GM13977 (cell line): Measurements from ENCODE around the gene KIF1A.

Experiments
- DNase-seq: peaks from one replicate; pipeline ENCODE4 v3.0.0; 2012; ENCODE audit warnings: low spot score
- in situ Hi-C: fragments of 300-500 bp; cut with MboI; formaldehyde crosslinking; loops from one replicate; pipeline ENCODE4 v1.12.0; 2022; ENCODE audit warnings: low sequenced_read_pairs, low pct_unique_long_range_greater_than_20kb, mixed read lengths, inconsistent platforms; ENCODE audit not compliant: unreplicated experiment
- TF ChIP-seq, protein P1 (sequence below): IDR thresholded peaks from 2 replicates; pipeline ENCODE4 v1.5.1; 2012; ENCODE audit warnings: mild to moderate bottlenecking, control low read depth; ENCODE audit not compliant: insufficient read depth; ENCODE audit errors: extremely low read depth, missing control alignments

KIF1A gene

DNA sequence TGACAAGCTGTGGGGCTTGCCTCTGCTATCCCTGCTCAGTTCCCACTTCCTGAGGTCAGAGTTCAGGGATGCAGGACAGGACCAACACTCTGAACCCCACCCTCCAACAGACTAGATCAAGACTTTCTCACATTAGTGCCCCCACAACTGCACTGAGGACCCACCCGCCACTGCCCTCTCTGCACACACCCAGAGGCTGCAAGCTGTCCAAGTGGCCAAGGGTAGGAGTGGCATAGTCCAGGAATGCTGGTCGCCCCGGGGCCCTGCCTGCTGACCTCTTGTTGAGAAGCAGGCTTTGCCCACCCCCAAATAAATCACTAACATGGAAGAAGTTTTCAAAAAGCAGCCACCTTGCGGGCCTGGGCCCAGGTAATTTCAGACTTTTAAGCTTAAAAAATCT lies 5.5 kb upstream of the KIF1A start:
- TF ChIP-seq, protein P1, sequence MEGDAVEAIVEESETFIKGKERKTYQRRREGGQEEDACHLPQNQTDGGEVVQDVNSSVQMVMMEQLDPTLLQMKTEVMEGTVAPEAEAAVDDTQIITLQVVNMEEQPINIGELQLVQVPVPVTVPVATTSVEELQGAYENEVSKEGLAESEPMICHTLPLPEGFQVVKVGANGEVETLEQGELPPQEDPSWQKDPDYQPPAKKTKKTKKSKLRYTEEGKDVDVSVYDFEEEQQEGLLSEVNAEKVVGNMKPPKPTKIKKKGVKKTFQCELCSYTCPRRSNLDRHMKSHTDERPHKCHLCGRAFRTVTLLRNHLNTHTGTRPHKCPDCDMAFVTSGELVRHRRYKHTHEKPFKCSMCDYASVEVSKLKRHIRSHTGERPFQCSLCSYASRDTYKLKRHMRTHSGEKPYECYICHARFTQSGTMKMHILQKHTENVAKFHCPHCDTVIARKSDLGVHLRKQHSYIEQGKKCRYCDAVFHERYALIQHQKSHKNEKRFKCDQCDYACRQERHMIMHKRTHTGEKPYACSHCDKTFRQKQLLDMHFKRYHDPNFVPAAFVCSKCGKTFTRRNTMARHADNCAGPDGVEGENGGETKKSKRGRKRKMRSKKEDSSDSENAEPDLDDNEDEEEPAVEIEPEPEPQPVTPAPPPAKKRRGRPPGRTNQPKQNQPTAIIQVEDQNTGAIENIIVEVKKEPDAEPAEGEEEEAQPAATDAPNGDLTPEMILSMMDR, result no peak
- no peak for DNase-seq
- in situ Hi-C loops, result loop anchor here (25.0 kb wide), 1 partner anchor 313 kb away; no protein-coding TSS in a partner anchor

DNA sequence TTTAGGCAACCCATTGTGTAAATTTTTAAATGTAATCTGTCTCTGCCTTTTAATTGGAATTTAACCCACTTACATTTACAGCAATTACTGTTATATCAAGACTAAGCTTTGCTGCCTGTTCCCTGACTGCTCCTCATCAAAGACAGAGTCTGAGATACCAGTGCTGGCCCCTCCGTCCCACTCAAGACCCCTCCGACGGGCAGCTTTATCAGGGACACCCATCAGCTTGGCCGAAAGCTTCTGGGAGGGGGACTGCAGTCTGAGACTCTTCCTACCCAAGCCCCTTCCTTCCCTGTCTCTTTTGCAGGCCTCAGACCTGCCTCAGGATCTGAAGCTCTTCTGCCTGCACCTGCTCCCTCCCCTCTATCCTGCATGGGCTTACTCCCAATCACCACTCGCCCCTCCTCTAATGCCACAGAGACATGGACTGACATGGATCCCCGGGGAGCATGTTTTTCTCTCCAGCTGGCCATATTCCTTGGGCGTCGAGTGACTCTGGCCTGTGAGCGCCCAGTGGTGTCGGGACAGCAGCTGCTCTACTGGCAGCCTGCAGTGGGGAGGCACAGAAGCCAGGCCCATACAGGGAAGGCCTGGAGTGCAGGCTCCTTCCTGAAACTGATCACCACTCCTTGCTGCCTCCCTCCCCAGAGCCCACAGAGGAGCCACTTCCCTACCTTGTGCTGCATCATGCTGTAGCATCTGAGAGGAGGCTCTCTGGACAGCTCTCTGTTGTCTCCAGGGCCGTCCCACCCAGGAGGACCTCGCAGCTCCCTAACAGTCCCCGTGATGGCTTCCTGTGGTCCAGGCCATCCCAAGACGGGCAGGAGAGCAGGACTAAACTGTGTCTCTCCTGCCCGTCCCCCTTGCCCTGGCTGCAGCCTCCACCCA lies 3.7 kb upstream of the KIF1A start:
- no peak for DNase-seq
- TF ChIP-seq, protein P1, result no peak
- in situ Hi-C loops, result no loop called here

DNA sequence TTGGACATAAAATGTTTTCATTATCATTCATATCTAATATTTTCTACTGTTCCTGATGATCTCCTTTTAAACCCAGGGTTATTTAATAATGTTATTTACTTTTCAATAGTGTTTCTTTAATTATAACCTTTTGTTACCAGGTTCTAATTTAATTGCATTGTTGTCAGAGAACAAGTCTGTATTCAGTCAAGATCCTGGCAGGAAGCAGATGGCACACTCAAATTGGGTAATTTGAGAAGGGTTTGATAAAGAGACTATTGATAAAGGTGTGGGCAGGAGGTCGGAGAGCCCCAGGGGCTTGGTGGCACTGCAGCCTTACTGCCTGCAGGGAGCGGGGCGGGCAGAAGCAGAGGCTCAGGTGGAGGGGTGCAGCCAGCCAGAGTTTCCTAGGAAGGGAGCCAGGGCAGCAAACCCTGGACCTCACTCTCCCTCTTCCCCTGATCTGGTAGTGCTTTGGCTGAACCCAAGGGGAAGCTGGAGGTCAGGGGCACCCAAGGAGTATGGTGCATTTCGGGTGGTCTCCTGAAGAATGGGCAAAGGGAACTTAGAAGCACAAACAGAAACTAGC lies 2.3 kb upstream of the KIF1A start:
- in situ Hi-C loops, result no loop called here
- TF ChIP-seq, protein P1, result no peak
- no peak for DNase-seq

DNA sequence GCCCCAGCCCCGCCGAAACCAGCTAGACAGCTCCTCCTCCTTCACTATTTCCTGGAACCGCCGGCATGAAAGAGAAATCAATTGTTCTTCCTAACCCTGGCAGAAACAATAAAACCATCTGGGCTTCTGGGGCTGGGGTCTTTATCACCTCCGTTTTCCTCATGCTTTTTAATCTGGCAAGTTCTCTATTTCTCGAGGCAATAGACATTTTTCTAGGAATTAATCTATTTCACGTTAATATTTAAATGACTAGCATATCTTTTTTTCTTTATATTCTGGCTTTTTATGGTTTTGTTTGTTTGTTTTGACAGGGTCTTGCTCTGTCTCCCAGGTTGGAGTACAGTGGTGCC lies 1.4 kb upstream of the KIF1A start:
- TF ChIP-seq, protein P1, result no peak
- in situ Hi-C loops, result no loop called here
- no peak for DNase-seq

DNA sequence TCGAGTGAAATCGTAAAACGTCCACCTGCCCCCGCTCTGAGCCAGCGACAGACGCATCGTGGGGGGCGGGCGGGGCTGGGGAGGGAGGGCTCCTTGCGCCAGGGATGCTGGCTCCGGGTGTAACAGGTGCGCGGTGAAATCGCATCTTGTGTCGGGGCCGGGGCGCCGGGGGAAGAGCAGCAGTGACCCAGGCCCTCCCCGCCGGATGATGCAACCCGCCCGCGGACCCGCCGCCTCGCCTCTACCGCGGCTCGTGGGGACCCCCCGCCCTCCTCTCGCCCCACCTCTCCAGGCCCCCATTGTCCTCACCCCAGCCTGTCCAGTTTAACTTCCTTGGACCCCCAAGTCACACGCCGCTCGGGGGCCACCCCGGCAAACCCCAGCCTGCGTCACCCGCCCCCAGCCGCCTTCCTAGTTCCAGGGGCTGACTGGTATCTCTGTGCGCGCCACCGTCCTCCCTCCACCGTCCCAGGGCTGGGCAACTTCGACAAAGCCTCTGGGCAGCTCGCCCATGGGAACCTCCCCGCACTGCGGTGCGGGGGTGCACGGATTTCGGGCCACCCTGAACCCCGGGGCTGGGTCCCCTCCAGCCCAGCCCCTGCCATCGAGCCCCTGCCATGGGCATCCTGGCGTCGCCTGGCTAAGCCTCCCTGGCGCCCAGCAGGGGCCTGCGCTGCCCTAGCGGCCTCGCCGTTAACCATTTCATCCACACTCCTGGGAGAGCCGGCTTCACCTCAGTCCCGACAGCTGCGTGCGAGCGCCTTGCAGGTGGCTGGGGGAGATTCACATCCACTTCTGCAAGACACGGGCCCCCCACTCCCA lies 799 bp upstream of the KIF1A start:
- no peak for DNase-seq
- TF ChIP-seq, protein P1, result no peak
- in situ Hi-C loops, result no loop called here

DNA sequence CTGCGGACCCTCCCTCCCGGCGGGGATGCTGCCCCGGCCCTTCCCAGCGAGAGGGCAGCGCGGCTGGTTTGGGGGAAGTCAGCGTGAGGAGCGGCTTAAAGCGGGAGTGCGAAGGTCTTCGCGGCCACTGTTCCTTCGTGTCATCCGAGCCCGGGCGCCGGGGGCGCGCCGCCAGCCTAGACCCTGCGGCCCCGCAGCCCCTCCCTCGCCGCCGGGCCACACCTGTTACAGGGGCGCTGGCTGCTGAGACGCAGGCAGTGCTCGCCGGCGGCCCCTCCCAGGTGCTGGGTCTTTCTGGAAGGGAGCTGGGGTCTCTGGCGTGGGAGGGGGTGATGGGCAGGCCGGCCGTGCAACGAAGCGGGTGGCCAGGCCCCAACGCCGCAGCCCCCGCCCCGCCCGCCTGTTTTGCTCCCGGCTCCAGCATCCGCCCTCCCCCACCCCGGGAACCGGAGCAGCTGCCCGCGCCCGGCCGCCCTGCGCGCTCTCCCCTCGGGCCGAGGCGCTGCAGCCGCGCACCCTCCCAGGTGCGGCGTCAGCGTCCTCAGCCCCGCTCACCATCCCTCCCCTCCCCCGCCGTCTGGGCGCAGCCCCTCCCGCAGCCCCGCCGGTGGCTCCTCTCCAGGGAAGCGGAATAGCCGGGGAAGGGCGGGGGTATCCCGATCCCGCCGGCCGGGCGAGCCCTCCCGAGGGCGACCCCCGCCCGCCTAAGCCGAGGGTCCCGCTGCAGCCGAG lies 727 bp downstream of the KIF1A start:
- DNase-seq, result no peak
- in situ Hi-C loops, result no loop called here
- TF ChIP-seq, protein P1, result no peak
